SIG-M5 (cell line): ENCODE data around the gene GPC5.

Source experiments
- DNase-seq: peaks from one replicate; lab custom pipeline; 2025; lab: John Stamatoyannopoulos, UW

The GPC5 gene

DNA sequence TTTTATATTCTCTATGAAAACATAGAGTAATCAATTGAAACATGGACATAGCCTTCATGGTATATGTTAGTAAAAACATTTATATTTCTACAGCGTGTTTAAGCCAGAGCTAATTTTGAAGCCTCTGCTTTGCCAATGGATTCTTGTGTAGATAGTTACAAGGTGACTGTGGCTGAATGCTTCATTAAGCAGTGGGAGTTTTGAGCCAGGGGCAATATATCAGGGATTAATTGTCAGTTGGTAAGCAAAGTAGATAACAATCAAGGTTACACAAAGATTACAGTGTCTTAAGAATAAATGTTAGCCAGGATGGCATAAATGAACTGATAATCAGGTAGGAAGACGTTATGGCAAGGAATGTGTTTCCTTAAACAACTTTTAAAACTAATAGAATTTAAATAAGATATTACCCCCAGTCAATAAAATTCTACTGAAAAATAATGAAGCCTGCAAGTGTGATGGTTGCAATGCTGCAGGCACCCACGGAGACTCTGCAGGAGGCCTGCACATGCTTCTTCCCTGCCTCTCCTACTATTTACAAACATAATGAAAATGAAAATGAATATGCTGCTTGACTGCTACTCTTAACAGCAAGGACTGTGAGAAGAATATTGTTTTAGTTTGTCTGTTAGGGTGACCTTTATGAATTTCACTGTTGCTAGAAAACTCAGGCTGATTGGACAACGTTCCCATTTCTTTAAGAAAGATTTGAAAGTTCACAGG is 588.5 kb downstream of the GPC5 start:
- DNase-seq, result no peak

- no peak for DNase-seq
These were observed 589.9 kb downstream of the GPC5 start for GRCh38 chr13:91988331-91988730.

DNA sequence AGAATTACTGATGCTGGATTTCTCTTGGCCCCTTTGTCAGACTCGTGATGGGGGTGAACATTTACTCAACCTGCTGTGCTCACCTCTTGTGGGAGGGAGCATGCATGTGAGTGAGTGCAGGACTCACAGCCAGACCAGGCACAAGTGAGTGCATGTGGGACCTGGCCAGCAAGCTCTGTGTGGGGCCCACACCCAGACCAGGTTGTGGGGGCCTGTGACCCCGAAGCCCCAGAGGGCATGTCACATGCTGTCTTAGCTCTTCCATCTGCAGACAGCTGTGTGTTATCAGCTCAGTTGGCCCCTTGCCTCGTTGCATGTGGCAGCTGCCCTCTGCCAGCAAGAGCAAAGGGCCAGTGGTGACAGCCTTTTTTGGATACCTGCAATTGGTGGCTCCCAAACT is 614.4 kb downstream of the GPC5 start:
- no peak for DNase-seq

DNA sequence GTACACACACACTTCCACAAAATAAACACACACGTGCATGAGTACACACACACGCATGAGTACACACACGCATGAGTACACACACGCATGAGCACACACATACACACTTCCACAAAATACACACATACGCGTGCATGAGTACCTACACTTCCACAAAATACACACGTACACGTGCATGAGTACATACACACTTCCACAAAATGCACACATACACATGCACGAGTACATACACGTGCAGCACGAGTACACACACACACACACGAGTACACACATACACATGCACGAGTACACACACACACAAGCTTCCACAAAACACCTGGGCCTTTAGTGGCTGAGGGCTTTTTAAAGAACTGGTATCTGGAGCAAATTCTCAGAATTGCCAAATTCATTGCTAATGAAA is 619.3 kb downstream of the GPC5 start:
- no peak for DNase-seq

DNA sequence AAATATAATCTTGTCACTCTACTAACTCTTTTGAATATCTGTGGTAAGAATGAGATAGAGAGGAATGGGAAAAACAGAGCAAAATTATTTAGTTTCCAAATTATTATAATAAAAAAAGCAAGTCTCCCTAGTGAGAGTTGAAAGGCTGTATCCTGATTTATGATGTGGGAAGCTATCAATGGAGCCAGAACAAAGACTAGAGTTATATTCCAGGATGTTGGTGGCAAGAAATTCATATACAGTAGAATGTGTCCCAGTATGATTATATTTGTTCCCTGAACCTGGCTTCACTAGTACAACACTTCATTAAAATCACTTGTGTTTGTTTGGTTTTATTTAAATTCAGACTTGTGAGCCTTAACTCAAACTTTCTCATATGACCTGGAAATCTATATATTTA is 630.3 kb downstream of the GPC5 start:
- DNase-seq, result no peak

DNA sequence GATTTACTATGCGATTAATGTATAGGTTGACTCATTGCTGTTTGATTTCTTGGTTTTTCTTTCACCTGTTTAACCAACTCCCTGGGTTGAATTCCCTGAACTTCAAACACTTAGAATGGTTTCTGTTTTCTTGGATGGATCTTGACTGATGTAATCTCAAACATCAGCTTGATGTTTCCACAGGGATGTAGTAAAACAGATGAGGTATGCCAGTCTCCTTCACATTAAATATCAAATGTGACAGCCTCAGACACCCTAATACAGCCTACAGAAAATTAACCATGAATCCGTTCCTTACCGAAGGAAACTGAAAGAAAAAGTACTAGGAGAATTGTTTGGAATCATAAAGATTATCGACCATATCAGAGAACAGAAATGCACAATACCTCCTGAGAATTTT is 631.2 kb downstream of the GPC5 start:
- no peak for DNase-seq

DNA sequence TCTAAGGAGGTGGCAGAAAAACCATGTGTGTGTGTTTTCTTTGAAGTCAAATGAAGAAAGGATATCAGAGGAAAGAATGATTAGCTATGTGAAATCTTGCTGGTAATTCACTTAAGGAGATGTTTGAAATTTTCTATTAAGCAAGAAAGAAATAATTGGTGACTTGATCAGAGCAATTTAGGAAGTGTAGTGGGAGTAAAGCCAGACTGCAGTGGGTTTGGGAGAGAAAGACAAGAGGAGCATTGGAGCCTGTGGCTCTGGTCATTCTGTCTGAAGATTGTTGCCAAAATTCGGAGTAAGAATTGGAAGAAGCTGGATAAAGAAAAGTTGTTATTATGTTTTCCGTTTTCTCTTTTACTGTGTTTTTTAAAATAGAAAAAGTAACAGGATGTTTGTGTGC is 640.5 kb downstream of the GPC5 start:
- DNase-seq, result no peak

DNA sequence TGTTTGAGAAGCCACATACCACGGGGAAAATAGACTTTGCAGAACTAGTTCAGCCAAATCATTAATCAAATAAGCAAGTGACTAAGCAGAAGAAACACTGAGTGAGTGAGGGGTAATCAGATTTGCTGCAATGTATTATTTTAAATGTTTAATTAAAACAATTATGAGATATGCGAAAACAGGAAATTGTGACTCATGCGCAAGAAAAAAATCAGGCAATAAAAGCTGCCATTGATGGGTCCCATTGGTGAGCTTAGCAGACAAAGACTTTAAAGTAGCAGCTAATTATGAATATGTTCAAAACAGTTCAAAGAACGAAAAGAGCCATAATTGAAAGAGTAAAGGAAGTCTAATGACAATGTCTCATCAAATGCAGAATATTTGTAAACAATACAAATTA is 644.1 kb downstream of the GPC5 start:
- no peak for DNase-seq

DNA sequence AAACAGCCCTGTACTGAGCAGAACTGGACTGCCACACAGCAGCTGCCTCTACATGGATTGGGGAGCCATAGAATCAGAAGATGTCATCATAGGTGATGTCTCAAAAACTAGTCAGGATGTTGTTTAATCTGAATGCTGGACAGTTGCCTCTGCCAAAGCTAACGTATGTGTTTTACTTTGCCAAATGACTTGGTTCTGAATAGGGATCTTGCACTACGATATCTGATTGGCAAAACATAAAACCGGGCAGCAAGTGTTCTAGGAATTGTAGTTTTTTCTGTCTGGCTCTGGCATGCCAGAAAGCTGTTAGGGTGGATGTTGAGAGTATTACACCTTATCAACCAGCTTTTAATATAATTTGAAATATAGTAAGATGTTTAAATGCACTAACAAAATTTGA is 645.9 kb downstream of the GPC5 start:
- DNase-seq, result no peak

- DNase-seq, result no peak
These were observed 656.0 kb downstream of the GPC5 start for GRCh38 chr13:92054389-92054788.

DNA sequence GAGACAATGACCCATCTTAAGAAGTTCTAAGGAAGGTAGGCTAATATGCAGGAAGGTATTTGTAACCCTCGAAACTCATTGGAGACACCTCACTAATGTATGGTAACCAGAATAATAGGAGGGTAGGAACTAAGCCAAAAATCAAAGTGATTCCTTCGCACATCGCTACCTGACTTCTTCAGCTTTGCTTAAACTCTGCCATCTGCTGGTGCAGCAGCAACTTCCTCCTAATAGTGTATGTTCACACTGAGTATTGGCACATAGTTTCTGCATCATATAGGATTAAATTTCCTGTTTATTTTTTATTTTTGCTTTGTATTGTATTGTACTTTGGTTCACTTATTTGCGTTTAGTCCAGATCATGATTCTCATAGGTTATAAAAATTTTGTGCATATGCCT is 676.2 kb downstream of the GPC5 start:
- DNase-seq, result no peak

GRCh38 chr13:92097337-92097903 is 699.0 kb downstream of the GPC5 start:
- no peak for DNase-seq

GRCh38 chr13:92101801-92102200 is 703.4 kb downstream of the GPC5 start:
- DNase-seq, result no peak

GRCh38 chr13:92103689-92104153 is 705.3 kb downstream of the GPC5 start:
- DNase-seq, result no peak

DNA sequence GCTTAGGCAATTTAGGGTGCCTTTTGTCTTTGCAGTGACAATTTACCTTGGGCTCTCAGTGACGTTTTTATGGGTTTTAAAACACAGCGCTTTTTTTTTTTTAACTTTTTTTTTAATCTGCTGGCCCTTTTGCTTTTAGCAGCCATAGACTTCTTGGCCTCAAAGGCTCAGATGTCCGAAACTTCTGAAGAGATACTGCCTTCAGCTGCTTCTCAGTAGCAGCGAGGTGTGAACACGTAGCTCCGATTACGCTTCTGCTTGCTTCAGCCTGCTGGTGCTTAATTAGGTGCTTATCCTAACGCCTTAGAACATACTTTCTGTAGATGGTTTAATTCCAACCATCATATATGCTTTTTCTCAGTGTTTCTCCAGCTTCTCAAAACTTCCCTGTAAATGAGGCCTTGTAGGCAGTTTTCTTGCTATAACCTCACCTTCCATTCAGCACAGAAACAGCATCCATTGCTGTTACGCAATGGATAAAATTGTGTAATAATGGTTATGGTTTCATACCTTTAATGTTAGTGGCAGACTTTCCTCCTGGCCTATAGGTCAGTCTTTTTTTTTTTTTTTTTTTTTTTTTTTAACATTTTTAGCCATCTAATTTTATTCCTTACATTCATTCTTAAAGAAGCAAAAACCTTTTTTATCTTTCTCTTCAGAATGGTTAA is 723.9 kb downstream of the GPC5 start:
- no peak for DNase-seq

DNA sequence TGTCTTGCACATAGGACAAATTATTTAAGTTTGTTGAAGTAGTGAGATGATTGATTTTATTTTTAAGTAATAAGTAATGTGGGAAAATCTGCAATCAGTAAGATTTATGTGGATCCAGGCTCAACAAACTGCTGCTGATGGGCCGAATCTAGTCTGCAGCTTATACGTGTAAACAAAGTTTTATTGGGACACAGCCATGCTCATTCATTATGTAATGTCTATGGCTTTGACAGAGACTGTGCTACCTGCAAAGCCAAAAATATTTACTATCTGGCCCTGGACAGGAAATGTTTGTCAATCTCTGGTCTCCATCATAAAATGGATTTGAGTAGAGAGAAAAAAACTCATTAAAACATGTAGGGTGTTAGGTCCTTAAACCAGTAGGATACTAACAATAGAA is 728.0 kb downstream of the GPC5 start:
- no peak for DNase-seq

- no peak for DNase-seq
These were observed 737.1 kb downstream of the GPC5 start for GRCh38 chr13:92135509-92135908.

GRCh38 chr13:92136449-92137155 is 738.2 kb downstream of the GPC5 start:
- DNase-seq, result no peak

- DNase-seq, result no peak
These were observed 739.1 kb downstream of the GPC5 start for GRCh38 chr13:92137520-92137919.

GRCh38 chr13:92143766-92144165 is 745.3 kb downstream of the GPC5 start:
- no peak for DNase-seq

DNA sequence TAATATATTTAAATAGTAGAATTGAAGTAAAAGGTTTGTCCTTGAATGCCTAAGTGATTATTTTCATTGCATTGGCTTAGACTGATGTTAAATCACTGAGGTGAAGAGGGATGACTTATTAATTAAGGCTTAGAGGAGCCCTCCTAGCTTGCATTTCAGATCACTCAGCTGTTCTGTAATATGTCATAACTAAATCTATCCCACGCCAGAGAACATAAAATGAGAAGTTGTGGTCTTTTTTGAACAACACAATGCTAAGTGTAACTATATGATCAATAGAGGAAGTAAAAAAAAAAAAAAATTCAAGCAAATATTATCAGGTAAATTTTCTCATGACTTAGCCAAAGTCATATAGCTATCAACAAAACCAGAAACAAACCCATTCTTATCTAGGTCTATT is 752.2 kb downstream of the GPC5 start:
- DNase-seq, result no peak

GRCh38 chr13:92158346-92158745 is 759.9 kb downstream of the GPC5 start:
- no peak for DNase-seq

GRCh38 chr13:92164822-92165221 is 766.4 kb downstream of the GPC5 start:
- no peak for DNase-seq
